Measurements from ENCODE around the gene APOBEC3B.

GRCh38 chr22:38959590-38959989, 22.6 kb upstream of the APOBEC3B start:
- no peak for TF ChIP-seq POLR2AphosphoS5 (IDR thresholded peaks at IDR 0.05; ENCODE audit: insufficient read depth, low read depth, low read length)
- TF ChIP-seq CTCF (IDR thresholded peaks at IDR 0.05; ENCODE audit: extremely low read depth in 1 of 2, insufficient read depth in 1 of 2, low read depth in 1 of 2, low read length in 2 of 2) = no peak
- TF ChIP-seq JUN (IDR thresholded peaks at IDR 0.05; ENCODE audit: borderline replicate concordance, insufficient read depth, insufficient read length, low read depth) = no peak
- no peak for TF ChIP-seq MYC (IDR thresholded peaks at IDR 0.05; ENCODE audit: low read depth, low read length)
- no peak for TF ChIP-seq MAX (IDR thresholded peaks at IDR 0.05; ENCODE audit: insufficient read depth, insufficient read length)
- TF ChIP-seq FOS (IDR thresholded peaks at IDR 0.05; ENCODE audit: borderline replicate concordance, insufficient read depth, low read length) = no peak
- no peak for TF ChIP-seq POLR2A (IDR thresholded peaks at IDR 0.05; ENCODE audit: low read depth, low read length)
- TF ChIP-seq EZH2 (IDR thresholded peaks at IDR 0.05; ENCODE audit: borderline replicate concordance, low read depth, low read length, severe bottlenecking) = no peak
- no peak for TF ChIP-seq GATA2 (IDR thresholded peaks at IDR 0.05; ENCODE audit: insufficient read depth, insufficient read length, low read depth, low read length)
